Astrocyte of the spinal cord (primary cell): ENCODE data around the gene ELF3.

Source experiments
- DNase-seq: peaks from one replicate; pipeline ENCODE4 v3.0.0; 2011; ENCODE audit warnings: low read depth, low spot score
- H3K4me3 ChIP-seq: 2 replicates; pipeline ENCODE4 v1.5.1; 2011; ENCODE audit warnings: low read depth, mild to moderate bottlenecking, low read length, moderate library complexity
- CTCF ChIP-seq: IDR thresholded peaks from 2 replicates; pipeline ENCODE4 v1.5.1; 2012; ENCODE audit warnings: low read depth, mild to moderate bottlenecking, low read length, inconsistent platforms
- in situ Hi-C: cut with HindIII; loops from 2 replicates; pipeline ENCODE4 v1.10.0; 2017; ENCODE audit warnings: low sequenced_read_pairs

ELF3 gene

GRCh38 chr1:201989354-201990128 lies 20.8 kb upstream of the ELF3 start:
- no peak for TF ChIP-seq CTCF
- in situ Hi-C loops = no loop called here
- DNase-seq = no peak
- no peak overlapping the region for H3K4me3 ChIP-seq

- no peak overlapping the region for H3K4me3 ChIP-seq
- TF ChIP-seq CTCF = no peak
- DNase-seq = no peak
- in situ Hi-C loops = no loop called here
These were observed 20.0 kb upstream of the ELF3 start for GRCh38 chr1:201990427-201990826.

GRCh38 chr1:201999625-202000238 lies 10.7 kb upstream of the ELF3 start:
- in situ Hi-C loops = no loop called here
- DNase-seq = peak; percentile 40
- H3K4me3 ChIP-seq = no peak overlapping the region
- peak; percentile 77 for TF ChIP-seq CTCF

GRCh38 chr1:202002507-202002906 lies 7.9 kb upstream of the ELF3 start:
- H3K4me3 ChIP-seq = no peak overlapping the region
- TF ChIP-seq CTCF = no peak
- no peak for DNase-seq
- in situ Hi-C loops = no loop called here

GRCh38 chr1:202004711-202005110 lies 5.7 kb upstream of the ELF3 start:
- H3K4me3 ChIP-seq = no peak overlapping the region
- DNase-seq = no peak
- in situ Hi-C loops = no loop called here
- TF ChIP-seq CTCF = no peak

- peak; percentile 43 for TF ChIP-seq CTCF
- no peak overlapping the region for H3K4me3 ChIP-seq
- in situ Hi-C loops = no loop called here
- peak; percentile 12 for DNase-seq
These were observed 4.4 kb upstream of the ELF3 start for GRCh38 chr1:202005958-202006357.
